GM18517 (cell line): Measurements from ENCODE around the gene FRAS1.

ENCODE experiments used
- ATAC-seq: cut with Tn5 transposase; IDR thresholded peaks from one replicate; pipeline ENCODE4 v1.9.1; 2021; ENCODE audit warnings: mild to moderate bottlenecking, moderate library complexity; ENCODE audit not compliant: unreplicated experiment

The FRAS1 gene

DNA sequence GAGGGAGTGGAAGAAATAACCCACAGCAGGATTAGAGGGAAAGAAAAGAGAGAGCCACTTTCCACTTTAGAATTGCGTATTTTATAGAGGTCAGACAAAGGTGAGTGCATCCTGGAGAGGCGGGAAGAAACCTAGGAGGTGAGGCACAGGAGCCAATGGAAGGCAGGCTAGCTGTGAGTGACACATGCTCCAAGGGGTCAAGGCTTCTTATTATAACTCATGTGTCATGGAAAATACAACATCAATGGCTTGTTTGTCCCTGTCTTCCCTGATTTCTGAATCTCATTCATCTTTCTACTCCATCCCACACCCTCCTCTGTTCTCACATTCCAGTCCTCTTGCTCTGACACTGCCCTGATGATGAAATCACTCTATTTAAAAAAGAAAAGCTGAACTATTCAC lies 508.8 kb downstream of the FRAS1 start:
- no peak for ATAC-seq

DNA sequence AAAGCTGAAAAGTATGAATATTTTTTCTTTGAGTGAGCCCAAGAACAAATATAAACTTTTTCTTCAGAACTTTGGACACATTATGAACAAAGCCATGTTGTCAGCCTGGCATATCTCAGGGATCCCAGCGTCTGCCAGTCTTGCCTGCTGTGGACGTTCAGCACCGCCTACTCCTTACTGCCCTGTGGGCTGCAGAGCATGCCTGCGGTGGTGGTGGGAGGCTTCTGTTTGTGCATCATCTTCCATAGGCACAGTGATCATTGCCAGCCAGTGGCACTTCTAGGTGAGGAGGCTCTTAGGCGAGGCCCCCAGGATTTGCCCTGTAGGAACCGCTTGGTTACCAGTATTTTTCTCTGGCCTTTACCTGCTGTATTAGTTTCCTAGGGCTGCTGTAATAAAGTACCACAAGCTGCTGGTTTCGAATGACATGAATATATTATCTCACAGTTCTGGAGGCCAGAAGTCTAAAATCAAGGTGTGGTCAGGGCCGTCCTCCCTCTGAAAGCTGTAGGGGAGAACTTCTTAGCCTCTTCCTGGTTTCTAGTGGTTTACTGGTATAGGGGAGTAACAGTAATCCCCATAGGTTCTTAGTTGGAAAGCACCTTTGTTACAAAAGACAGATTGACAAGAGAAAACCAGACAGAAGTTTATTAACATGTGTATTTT lies 509.8 kb downstream of the FRAS1 start:
- ATAC-seq, result peak; percentile 71

DNA sequence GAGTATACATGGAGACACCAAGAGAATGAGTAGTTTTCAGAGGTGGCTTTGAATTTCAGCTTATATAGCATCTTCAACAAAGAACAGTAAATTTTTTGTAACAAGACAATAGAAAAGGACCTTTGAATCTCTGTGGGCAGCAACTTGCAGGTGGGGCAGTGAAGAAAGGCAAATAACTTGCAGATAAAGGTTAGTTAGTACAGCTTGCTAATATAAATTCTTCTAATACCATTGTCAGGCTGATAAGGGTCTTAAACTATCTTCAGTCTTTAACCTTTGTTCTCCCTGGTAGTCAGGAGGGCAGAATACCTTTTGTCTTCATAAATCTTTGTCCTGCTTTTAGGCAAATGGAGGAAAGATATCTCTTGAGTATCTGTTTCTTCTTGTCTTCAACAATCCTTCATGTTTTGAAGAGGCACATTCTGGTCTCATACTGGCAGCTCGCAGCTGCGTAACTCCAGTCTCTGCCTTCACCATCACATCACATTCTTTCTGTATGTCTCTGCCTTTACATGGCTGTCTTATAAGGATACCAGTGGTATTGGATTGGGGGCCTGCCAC lies 510.5 kb downstream of the FRAS1 start:
- ATAC-seq, result no peak

DNA sequence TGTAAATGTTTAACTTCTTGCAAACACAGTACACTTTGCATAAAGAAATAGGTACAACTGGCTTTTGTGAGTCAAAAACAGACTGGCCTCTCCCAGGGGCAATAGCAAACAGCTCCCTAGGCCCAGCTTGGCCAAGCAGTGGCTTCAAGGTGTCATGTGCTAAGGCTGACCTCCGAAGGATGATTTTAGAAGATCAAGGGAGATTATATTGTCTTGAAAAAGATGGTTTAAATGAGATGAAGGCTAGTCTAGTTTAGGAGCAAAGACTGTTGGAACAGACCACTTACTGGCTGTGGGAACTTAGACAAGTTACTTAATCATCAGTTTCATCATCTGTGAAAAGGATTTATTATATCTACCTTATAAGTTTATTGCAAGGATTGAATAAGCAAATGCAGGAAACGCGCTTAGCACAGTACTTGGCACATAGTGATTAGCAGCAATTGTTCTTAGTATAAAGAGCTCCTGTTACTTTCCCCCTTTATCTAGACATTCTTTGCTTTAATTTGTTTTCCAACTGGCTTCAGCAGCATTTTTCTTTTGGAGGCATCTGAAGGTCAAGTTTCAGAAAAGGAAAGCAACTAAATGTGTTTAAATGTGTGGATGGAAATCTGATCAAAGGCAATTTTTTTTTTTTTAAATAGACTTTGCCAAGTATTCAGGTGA lies 511.6 kb downstream of the FRAS1 start:
- ATAC-seq, result peak; percentile 80

DNA sequence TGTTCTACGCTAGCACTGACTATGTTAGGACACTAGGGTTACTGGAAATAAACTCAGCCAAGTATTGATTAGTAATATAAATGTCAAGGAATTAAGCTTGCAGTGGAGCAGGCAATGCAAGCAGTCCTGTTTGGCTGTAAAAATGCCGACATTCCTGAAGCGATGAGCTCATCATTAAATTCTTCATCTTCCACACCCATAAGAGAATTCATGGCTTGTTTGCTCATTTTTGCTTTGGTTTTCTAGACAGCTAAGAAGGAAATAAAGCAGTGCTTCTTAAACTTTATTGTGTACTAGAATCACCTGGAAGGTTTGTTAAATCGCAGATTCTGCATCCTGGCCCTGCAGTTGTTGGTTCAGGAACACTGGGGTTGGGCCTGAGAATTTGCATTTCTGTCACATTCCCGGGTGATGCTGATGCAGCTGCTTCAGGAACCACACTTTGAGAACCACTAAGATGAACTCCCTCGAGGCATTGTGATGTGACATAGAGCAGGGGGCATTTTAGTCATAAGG lies 512.2 kb downstream of the FRAS1 start:
- ATAC-seq, result no peak

DNA sequence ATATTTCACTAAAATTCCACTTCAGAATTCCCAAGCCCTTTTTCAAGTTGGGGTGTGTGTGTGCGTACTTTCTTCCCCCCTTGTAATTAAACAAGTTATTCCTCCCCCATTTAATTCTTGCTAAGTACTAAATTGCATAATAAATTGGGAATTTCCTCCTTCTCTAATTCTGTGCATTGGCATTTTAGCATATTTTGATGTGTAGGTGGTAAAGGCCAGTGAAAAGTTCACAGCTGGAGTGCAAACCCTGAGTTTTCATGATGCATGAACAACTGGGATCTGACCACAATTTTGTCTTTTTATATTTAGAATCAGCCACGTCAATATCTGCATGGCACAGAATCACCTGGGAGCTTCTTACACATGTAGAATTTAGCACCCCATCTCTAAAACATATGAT lies 513.0 kb downstream of the FRAS1 start:
- no peak for ATAC-seq

DNA sequence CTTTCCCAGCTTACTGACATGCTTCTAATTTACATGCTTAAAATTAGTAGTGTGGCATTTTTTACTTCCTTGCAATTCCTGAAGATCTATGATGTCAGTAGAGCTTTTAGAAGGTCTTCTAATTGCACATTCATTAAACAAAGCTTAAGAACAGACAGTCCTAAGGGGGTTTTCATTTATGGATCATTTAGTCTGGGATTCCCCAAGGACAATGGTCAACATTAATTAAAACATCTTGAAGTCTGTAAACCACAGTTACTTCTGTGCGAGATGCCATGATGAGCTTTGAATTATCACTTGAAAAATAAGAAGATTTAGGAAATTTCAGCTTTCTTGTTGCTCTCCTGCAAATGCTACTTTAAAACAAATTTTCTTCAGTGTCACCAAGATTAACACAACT lies 514.7 kb downstream of the FRAS1 start:
- ATAC-seq, result no peak

DNA sequence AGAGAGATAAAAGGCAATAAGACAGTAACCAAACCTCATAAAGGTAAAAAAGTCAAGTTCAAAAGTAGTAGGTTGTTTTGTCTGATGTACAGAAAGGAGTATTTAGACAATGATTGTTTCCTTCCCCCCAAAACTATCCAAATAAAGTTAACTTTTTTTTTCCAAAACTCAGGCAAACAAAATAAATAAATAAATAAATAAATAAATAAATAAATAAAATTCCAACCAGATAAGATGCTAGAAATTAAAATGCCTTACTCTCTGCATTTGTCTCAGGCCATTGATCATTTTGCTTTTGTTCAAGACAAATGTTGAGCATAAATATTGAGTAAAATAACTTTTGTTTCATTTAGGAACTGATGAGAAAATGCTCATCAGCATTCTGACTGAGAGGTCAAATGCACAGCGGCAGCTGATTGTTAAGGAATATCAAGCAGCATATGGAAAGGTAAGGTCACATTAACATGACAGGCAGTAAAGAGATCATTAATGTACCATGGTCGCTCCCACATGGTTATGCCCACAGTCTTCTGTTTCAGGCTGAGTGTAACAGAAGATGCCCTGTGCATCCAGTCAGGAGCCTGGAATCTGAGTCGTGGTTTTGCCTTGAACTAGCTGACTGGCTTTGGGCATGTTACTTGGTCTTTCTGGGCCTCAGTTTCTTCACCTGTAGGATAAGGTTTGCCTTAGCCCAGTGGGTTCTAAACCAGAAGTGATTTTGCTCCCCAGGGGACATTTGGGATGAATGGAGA lies 521.7 kb downstream of the FRAS1 start:
- no peak for ATAC-seq

DNA sequence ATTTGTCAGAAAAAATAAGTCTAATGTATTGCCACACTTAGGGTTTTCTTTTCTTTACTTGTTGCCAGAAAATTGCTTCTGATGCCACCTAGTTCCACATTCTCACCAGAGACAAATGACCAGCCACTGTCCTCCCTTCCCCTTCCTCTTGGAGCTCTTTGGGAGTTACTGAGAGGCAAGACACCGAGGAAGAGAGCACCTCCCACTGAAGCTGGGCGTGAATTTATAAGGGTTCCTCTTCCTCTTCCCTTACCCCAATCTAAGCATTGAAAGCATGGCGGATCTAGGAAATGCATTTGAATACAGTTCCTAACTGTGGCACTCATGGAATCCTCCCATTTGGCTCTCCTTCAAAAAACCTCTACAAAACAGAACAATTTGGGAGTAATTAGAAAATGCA lies 524.5 kb downstream of the FRAS1 start:
- ATAC-seq, result no peak

DNA sequence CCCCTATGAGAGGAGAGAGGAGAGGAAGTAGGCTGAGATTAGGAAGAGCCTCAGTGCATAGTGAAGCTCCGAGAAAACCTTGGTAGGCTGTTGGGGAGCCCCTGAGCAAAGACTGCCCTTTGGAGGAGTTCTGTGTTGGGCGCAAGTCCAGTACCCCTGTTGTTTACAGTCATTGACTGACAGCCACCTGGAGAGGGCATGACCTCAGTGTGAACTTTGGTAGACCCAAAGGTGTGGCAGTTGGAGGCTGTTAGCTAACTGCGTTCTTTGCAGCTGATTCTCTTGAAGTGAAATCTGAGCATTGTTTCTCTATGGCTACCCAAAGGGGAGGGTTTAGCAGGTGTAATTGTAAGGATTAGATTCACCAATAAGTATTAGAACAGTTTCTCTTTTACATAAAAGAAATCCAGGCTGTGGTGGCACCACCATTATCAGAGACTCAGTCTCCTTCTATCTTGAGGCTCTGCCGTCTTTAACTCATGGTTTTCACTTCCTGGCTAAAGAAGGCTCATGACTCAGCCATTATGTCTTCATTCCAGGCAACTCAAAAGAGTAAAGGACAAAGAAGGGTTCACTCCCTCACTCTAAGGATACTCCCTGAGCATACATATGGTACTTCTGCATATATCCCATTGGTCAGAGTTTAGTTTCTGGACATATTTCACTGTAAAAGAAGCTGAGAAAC lies 527.9 kb downstream of the FRAS1 start:
- ATAC-seq, result no peak

DNA sequence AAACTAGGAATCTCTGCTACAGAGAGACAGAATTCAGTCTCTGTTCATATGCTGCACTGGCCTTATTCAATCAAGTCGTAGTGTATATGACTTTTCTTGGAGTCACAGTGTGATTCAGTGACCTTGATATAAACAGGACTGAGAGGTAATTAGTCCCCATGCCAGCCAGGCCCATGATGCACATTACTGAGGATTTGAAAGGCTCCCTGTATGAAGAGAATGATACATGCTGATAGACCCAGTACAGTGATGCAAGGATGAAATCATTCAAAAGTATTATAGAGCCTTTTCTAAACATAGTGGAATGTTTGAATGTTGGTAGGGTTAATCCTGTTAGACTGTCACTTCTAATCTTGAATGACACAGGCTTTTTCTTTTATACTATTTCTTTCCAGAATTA lies 528.5 kb downstream of the FRAS1 start:
- no peak for ATAC-seq

DNA sequence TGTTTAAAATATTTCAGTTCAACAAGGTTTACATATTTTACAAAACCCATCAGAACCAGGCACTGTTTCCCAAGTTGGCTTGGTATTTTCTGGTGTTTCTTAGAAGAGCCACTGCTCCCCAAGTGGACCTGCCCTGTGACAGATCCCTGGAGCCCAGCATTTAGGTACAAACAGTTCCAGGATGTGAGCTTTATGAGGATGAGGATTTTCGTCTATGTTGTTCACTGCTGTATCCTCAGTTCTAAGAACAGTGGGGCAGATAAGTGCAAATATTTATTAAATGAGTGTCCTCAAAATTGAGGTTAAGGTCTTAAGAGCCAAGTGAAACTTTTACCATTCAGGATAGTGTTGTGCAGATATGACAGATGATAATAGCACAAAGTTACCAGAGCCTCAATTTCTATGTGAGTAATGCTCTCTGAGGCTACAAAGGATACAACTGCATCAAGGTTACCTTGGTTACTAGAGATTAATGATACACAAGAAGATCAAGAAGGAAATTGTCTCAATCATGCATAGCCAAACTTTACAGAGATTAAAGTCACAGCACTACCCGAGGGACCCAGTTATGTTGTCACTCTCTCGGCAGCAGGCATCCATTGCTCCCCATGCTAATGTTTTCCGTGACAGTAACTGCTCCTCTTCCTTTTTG lies 531.9 kb downstream of the FRAS1 start:
- no peak for ATAC-seq

DNA sequence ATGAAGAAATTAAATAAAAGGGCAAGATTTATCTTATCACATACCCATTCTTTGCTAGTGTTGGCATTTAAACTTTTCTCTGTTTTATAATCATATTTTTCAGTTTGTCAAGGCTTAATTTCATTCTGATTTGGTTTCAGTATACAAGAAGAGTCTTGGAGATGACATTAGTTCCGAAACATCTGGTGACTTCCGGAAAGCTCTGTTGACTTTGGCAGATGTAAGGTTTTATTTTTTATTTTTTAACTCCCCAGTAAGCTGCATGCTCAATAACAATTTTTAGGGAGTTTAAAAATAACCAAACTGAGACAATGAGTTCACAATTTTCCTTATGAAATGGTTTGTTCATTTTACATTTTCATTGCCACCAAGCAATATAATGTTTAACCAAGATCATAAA lies 534.3 kb downstream of the FRAS1 start:
- ATAC-seq, result no peak

DNA sequence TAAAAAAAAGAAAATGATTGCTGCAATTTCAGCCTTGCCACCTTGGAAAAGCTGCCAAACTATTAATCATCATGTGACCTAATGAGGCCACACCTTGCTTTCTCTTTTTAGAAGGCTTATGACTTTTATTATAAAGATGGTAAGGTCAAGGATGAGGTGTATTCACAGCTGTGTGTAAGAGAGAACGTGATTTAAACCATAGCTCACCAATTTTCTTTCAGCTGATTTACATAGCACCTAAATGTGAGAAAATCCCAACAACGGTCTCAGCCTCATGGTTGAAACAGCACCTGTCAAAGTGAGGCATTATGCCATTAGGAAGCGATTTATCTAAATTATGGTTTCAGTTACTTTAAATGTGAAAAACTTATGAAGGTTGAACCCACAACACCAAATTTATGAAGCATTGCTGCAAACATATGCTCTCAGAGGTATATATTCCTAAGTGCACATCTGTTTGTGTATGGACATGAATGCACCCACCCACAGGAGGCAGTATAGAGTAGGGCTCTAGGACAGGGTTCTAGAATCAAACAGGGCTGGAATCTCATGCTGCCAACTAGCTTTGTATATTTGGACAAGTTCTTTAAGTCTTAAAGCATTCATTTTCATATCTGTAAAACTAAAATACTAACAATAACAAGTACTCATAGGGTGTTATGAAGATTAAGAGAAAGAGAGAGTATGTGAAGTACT lies 535.1 kb downstream of the FRAS1 start:
- ATAC-seq, result no peak
